SHP77 treated with DMSO at 0.1 percent for 48 hours (cell line): Measurements from ENCODE around the gene ELK4.

ENCODE experiments used
- DNase-seq: peaks from one replicate; lab custom pipeline; 2025; lab: John Stamatoyannopoulos, UW

ELK4 gene

DNA sequence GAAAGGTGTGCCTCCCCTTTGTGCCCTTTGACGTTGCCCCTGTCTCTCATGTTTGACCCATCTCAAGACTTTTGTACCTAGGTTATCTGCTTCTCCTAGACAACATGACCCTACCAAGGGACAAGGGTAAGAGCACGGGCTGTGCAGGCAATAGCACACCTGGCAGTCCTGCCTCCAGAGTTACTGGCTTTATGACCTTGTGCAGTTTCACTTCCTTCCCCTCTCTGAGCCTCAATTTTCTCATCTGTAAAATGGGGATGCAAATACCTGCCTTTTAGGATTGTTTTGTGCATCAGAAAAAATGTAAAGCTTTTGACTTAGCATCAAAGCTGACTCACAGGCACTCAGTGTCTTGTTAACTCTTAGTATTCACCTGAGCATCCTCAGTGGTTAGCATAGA lies 36.4 kb downstream of the ELK4 start:
- DNase-seq, result no peak

- no peak for DNase-seq
Measured at GRCh38 chr1:205594846-205595245, 37.0 kb downstream of the ELK4 start.

DNA sequence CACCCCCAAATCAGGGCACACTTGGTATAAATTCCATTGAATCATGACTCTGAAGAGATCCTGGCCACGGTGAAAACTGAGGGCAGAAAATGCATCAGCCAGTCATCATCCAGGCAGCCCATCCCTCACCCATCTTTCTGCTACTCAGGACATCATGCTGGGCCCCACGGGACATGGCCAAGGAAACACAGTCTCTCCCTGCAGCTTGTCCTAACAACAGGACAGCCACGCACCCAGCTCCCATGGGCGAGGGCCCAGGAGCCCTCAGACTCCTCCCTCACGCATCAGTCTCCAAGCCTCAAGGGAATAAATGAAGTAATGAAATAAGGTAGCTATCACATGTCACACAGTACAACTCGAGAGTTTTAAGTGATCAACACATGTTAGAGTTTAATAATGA lies 37.8 kb downstream of the ELK4 start:
- DNase-seq, result no peak

GRCh38 chr1:205593532-205593931 lies 38.3 kb downstream of the ELK4 start:
- no peak for DNase-seq

GRCh38 chr1:205592443-205593003 lies 39.3 kb downstream of the ELK4 start:
- no peak for DNase-seq

DNA sequence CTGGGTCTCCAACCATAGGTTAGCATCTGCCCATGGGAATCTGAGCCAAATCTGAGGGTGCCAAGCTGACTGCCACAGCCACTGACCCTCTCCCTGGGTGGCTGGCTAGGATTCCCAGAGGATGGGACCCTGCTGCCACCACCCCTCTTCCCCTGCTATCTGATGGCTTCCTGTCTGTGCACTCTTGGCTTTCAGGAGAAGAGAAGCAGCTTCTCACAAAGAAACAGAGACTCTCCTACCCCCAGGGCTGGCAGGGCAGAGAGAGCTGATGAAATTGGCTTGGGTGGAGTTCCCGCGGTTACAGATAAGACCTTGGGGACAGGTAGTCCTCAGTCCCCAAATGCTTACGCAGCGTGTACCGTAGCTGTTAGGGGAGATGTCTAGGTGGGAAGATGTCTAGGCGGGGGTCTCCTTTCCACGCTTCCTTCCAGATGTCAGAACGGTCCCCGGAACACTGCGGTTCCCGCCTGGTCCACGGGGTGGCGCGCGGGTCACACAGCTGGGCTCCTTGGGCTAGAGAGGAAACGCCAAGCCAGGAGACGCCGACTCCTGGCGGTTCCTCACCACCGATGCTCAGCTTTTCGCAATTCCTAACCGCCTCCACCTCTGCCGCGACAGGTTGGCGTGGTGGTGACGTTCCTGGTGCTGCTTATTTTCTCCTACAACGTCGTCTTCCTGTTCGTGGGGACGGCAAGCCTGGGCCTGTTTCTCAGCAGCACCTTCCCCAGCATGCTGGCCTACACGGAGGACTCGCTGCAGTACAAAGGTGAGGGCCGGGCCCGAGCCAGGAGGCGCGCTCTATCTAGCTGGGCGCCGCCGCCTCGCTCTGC lies 40.1 kb downstream of the ELK4 start:
- DNase-seq, result peak; percentile 53

DNA sequence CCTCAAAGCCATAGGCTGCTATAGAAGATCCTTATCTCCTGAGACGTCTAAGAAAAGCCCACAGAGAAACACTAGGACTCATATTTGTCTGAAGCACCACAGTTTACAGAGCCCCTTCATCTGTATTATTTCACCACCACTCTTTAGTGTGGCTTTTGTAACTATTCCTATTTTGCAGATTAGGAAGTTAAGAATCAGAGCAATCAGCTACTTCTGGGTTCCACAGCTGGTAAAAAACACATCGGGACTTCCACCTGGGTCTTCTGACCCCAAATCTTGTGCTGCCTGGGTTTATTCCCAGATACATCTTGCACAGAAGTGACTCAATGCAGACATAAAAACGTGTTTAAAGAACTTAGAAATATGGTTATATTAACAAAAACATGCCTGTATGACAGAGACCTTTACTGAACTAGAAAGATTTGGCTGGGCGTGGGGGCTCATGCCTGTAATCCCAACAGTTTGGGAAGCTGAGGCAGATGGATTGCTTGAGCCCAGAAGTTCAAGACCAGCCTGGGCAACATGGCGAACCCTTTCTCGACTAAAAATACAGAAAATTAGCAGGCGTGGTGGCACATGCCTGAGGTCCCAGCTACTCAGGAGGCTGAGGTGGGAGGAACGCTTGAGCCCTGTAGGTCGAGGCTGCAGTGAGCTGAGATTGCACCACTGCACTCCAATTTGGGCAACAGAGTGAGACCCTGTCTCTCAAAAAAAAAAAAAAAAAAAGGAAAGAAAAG lies 40.9 kb downstream of the ELK4 start:
- DNase-seq, result no peak

DNA sequence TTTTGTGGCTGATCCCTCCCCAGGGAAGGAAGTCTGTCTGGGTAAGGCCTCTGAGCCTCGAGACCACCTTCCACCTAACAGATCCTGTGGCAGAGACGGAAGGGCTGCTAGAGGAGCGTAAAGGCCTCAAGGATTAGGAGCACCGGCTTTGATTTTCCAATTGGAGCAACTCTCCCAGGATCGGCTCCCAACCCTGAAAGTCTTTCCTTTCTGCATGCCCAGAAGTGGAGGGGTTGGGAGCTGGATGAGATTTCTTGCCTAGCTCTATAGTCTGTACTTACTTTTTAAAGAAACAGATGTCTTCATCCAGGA lies 41.4 kb downstream of the ELK4 start:
- DNase-seq, result no peak

DNA sequence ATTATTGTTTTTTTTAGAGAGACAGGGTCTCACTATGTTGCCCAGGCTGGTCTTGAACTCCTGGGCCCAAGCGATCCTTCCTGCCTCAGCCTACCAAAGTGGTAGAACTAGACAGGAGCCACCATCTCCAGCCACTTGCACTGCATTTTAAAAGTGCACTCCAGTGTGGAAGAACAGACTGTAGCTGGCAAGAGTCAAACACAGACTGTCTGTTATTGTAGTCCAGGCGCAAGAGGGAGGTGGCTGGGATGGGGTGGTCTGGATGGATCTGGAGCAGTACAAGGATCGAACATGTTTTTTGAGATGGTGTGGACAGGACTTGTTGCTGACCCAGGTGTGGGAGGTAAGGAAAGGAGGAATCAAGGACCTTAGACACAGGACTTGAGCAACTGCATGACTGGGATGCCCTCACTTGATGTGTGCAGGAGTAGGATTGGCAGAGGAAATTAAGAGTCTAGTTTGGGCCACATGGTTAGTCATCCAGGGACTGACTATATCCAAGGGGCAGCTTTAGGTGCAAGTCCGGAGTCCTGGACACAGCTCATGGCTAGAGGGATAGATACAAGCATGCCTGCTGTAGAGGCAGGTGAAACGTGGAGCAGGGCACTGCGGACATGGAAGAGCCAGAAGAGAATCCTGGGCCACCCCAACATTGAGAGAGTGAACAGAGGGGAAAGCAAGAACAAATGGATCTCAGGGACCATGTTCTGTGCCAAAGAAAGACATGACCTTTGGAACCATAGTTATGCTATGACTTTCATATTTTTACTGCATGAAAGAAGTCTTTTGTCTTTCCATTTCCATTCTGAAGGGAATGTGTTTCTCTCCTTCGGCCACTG lies 42.0 kb downstream of the ELK4 start:
- DNase-seq, result no peak

GRCh38 chr1:205589046-205589445 lies 42.8 kb downstream of the ELK4 start:
- DNase-seq, result no peak

- no peak for DNase-seq
Measured at GRCh38 chr1:205588636-205589035, 43.2 kb downstream of the ELK4 start.

- no peak for DNase-seq
Measured at GRCh38 chr1:205587581-205587980, 44.2 kb downstream of the ELK4 start.

GRCh38 chr1:205585835-205586785 lies 45.7 kb downstream of the ELK4 start:
- DNase-seq, result no peak

DNA sequence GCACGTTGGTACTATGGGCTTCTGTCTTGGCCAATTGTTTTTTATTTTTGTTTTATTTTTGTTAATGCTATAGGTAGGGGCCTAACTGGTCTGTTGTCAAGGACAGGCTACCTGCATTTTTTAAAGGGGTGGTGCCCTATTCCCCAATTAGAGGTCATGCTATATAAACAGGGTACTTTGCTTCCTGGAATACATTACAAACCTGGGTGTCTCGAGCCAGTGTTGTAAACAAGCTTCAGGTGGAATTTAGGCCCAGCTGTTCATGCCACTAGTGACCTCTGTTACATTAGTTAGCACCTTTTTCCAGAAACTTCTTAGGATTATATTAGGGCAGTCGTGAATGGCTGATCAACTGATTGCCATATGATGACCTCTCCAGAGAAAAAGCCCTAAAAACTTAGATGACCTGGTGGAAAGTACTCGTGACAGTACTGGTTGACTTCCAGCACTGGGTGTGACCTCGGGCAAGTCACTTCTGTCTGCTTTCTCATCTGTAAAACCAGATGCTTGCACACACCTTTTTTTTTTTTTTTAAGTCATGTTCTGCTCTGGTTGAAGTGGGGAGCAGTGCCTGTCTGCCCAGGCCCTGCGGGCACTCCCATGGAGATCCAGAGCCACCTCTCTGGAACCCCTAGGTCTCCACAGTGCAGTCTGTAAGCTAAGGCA lies 46.5 kb downstream of the ELK4 start:
- DNase-seq, result no peak

DNA sequence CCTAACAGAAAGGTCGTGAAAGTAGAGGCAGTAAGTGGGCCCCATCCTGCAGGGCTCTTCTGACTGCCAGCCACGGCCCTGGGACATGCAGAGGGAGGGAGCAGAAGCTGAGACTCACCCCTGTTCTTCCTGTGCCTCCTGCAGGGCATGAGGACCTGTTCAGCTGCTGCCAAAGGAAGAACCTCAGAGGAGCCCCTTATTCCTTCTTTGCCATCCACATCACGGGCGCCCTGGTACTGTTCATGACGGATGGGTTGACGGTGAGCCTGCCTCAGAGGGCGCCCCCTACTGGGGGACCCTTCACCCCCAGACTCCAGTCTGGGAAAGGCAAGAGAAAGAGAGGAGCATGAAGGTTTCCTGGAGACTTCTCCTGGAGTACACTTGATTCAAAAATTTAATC lies 47.1 kb downstream of the ELK4 start:
- DNase-seq, result no peak

GRCh38 chr1:205583461-205584130 lies 48.2 kb downstream of the ELK4 start:
- DNase-seq, result no peak

DNA sequence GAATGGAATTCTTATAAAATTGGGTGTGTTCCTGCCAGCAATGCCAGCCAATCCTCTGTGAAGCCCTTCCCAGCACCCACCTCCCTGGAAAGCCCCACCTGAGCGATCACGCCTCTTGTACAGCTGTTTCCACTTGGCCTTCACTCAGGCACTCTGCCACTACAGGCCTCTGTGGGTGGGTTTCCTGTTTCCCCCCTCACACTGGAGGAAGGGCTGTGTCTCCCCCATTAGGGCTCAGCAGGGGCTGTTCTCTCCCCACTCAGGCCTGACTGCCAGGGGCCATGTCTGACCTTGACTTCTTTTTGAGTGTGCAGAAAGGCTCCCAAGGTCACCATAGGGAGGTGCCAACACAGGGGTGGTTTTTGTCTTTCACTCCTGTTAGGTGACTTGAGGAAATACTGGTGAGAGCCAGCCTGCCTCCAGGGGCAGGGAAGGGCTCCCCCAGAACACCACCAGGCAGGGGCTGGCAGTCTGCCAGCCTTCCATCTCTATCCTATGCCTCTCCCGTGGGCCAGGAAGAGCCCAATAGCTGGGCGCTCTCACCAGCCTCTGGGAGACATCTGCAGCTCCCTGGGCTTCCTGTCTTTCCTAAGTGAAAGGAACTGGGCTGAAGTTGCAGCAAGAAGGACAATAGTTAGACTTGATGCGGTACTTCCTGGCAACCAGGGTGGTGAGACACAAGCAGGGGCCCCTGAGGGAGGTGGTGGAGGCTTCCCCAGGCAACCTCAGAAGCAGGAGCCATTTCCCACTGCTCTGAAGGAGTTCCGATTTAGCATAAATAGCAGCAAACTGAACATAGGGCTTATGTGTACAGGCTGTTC lies 49.1 kb downstream of the ELK4 start:
- no peak for DNase-seq

GRCh38 chr1:205582046-205582445 lies 49.8 kb downstream of the ELK4 start:
- no peak for DNase-seq

GRCh38 chr1:205581321-205581980 lies 50.4 kb downstream of the ELK4 start:
- DNase-seq, result no peak
